Measurements from ENCODE around the gene HEXIM1. TPM values are rescaled to one million over a fixed set of nuclear protein-coding genes. Genes with fewer than 3 reads are reported as not detected.

The HEXIM1 gene
- total RNA-seq, 1 donor from 2014 or later = 8.6 TPM

DNA sequence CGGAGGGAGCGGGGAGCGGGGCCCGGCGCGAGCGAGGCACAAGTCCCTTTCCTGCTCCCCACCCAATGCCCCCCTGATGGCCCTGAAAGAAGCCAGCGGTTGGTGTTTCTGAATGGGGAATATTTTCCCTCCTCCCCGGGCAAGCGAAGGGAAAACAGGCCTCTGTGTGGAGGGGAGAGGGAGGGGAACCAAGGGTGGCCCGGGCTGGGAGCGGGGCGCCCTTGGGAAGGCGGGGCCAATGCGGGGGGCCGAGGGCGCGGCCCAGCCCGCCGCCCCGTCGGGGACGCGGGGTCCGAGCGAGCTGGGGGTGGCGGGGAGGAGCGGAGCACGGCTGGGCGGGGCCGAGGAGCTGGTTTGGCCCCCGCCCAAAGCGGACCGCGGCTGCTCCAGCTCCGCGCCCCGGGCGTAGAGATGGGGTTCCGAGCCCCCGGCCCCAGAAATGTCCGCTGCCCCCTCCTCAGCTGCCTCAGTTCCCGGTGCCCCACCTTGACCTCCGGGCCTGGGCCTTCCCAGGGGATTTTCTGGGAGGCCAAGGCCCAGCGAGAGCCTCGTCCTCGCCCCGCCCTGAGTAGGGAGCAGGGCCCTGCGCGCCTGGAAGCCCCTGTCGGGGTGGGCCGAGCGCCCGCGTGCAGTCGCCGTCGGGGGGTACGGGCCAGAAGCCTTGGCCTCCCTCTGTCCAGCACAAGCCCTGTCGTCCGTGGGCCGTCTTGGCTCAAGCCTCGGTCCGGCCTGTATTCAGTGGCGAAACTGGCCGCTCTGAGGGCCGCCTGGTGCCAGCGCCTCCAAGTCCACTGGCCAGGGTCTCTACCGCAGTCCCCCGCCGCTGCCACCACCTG, 3.9 kb upstream of the HEXIM1 start:
- no peak for DNase-seq (ENCODE audit: low spot score in 2 of 2)
- no peak for FAIRE-seq

- FAIRE-seq = no peak
- DNase-seq (ENCODE audit: low spot score in 2 of 2) = no peak
These were observed 3.3 kb upstream of the HEXIM1 start for GRCh38 chr17:45145035-45145389.

- FAIRE-seq (no peak), DNase-seq (ENCODE audit: low spot score in 2 of 2) (no peak)
These were observed 2.1 kb upstream of the HEXIM1 start for GRCh38 chr17:45146166-45146565.

GRCh38 chr17:45146592-45146889, 1.7 kb upstream of the HEXIM1 start:
- no peak for DNase-seq (ENCODE audit: low spot score in 2 of 2)
- FAIRE-seq = no peak

DNA sequence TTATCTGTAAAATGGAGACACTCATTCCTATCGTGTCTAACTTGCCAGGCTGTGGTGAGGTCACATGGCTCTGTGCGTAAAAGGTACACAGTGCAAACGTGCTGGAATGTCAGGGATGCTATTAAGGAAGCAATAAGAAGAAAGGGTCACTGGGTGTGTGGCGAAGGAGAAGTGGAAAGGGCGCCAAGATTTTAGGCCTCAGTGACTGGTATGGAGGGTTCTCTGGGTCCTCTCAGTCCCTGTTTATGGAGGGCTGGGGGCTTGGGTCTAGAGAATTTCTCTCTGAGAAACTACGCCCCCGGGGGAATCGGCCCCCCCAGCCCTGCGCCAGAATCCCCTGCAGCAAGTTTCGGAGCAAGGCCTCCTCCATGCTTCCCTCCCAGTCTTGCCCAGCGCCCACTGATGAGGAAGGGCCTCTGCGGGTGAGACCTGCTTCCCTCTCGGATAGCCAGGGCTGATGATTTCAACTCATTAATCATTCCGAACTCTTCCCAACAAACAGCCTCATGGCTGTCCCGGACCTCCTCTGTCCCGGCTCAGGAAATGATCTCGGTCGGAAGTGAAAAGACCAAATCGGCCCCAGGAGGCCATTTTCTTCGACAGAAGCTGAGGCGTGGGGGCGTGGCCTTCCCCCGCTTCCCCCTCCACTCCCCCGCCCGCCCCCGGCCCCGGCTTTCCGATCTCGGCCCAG, 1.2 kb upstream of the HEXIM1 start:
- FAIRE-seq (no peak), DNase-seq (ENCODE audit: low spot score in 2 of 2) (no peak)

- peak; percentile 71 to 81 for DNase-seq (ENCODE audit: low spot score in 2 of 2)
- no peak for FAIRE-seq
These were observed 593 bp upstream of the HEXIM1 start for GRCh38 chr17:45147581-45148182.

- no peak for FAIRE-seq
- DNase-seq (ENCODE audit: low spot score in 2 of 2) = peak; percentile 76 to 79
These were observed 878 bp downstream of the HEXIM1 start for GRCh38 chr17:45149037-45149668.

DNA sequence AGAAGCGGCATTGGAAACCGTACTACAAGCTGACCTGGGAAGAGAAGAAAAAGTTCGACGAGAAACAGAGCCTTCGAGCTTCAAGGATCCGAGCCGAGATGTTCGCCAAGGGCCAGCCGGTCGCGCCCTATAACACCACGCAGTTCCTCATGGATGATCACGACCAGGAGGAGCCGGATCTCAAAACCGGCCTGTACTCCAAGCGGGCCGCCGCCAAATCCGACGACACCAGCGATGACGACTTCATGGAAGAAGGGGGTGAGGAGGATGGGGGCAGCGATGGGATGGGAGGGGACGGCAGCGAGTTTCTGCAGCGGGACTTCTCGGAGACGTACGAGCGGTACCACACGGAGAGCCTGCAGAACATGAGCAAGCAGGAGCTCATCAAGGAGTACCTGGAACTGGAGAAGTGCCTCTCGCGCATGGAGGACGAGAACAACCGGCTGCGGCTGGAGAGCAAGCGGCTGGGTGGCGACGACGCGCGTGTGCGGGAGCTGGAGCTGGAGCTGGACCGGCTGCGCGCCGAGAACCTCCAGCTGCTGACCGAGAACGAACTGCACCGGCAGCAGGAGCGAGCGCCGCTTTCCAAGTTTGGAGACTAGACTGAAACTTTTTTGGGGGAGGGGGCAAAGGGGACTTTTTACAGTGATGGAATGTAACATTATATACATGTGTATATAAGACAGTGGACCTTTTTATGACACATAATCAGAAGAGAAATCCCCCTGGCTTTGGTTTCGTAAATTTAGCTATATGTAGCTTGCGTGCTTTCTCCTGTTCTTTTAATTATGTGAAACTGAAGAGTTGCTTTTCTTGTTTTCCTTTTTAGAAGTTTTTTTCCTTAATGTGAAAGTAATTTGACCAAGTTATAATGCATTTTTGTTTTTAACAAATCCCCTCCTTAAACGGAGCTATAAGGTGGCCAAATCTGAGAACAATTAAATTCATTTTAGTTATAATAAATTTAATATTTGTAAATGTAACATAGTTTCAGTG, 1.7 kb downstream of the HEXIM1 start:
- FAIRE-seq (no peak), DNase-seq (ENCODE audit: low spot score in 2 of 2) (no peak)

GRCh38 chr17:45150911-45151809, 2.9 kb downstream of the HEXIM1 start:
- DNase-seq (ENCODE audit: low spot score in 2 of 2) = no peak
- no peak for FAIRE-seq

- DNase-seq (ENCODE audit: low spot score in 2 of 2) = no peak
- FAIRE-seq = no peak
These were observed 6.8 kb downstream of the HEXIM1 start for GRCh38 chr17:45155029-45155428.

DNA sequence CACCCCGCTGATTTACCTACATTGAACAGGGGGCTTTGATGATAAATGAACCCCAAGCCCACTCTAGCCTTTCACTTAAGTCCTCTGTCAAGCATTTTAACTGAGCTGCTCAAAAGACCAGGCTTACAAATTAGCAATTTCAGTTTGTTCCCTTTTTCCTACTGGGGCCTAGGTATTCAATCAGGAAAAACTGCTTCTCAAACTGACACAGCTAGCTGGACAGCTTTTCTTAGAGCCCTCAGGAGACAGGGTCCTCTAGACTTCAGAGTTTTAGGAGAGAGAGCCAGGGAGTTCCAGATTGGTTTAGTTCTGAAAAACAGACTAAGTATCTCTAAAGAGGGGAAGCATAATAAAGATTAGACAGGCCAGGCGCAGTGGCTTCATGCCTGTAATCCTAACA, 7.2 kb downstream of the HEXIM1 start:
- DNase-seq (ENCODE audit: low spot score in 2 of 2) (no peak), FAIRE-seq (no peak)

DNA sequence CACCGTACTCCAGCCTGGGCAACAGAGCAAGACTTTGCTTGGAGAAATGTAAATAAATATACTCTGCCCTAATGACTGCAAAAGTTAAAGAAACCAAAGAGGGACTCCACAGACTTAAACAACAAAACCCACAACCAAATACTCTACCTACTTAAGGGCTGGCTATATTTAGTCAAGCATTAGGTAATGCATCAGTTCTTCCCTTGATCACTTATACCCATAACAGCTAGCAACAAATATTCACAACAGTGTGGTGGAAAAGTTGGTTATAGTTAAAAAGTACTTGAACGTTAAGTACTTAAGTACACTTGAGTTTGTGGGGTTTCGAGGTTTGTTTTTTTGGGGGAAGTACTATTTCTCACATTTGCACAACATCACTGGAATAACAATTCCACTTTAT, 8.0 kb downstream of the HEXIM1 start:
- DNase-seq (ENCODE audit: low spot score in 2 of 2) (no peak), FAIRE-seq (no peak)

DNA sequence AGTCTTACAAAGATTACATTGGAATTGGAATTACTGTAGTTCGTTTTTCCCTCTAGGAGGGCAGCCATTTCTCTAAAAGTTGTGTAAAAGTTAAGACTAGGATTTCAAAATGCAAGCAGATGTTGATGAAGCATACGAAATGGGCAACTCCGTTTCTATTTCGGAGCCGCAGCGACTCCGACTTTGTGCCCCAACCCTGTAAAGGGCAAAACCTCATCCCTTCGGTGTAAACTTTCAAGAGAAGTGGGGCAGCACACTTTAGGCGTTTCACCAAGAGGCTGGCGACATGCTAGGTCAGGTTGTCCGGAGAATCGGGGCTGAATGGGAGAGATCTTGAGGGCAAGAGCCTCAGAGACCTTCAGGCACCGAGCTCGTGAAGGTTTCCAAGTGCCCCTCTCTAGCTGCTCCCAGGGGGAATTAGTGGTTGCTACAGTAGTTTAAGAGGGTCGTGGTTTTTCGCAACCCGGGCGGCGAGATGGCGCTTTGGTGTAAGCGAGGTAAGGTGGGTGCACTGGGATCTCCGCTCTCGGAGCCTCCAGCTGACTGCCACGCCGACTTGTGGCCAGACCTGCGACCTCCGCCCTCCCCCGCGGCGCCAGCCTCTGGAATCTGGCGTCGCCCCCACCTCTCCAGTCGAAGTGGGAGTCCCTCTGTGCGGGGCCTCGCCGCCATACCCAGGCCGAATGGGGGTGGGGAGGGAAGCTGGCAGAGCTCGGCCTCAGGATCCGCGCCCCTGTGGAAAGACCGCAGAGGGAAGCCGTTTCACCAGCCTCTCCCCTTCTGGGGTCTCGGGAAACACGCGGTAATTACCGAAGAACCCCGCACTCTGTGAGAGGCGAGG, 12.4 kb downstream of the HEXIM1 start:
- peak in 1 of 2 donors; percentile 62 for DNase-seq (ENCODE audit: low spot score in 2 of 2)
- FAIRE-seq = no peak

DNA sequence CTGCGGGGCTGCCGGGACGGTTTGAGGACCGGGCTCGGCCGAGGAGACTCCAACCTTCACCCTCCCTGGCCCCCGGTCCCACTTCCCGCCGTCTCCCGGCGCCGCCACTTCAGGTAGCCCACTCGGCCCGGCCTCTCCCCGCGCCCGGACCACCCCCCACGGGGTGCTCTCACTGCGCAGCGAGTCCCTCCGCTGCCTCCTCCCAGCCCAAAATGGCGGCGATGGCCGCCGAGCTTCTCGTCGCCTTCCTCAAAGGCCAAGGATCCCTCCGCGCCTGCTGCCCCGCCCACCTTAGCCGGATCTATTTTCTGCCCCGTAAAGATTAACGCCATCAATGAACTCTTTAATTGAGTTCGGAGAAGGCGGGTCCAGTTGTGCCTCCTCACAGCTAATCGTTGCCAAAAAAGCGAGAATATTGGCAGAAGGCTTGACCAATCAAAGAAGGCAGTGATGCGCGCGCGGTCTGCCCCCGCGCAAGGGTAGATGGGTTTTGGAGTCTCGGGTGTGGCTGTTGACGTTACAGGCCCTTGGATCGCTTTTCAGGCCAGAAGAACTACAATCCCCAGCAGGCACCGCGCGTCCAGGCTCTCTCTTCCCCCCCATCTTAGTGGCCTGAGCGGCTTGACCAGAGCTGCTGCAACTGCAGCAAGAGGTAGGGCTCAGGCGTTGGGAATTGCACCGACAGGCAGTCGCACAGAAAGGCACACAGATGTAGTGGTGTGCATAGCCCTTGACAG, 13.2 kb downstream of the HEXIM1 start, which contains the start of gene HEXIM2:
Gene HEXIM2, plus strand, starts transcription at position 588 of the 737 bp plus-strand sequence. CDS start 919 bp downstream, outside the sequence.
- FAIRE-seq = peak; percentile 94

GRCh38 chr17:45162025-45162687, 13.9 kb downstream of the HEXIM1 start:
- FAIRE-seq = no peak

More for the DNA sequence above, 13.2 kb downstream of the HEXIM1 start, which contains the start of gene HEXIM2:
- peak; percentile 96 for DNase-seq (ENCODE audit: low spot score in 2 of 2)

DNA sequence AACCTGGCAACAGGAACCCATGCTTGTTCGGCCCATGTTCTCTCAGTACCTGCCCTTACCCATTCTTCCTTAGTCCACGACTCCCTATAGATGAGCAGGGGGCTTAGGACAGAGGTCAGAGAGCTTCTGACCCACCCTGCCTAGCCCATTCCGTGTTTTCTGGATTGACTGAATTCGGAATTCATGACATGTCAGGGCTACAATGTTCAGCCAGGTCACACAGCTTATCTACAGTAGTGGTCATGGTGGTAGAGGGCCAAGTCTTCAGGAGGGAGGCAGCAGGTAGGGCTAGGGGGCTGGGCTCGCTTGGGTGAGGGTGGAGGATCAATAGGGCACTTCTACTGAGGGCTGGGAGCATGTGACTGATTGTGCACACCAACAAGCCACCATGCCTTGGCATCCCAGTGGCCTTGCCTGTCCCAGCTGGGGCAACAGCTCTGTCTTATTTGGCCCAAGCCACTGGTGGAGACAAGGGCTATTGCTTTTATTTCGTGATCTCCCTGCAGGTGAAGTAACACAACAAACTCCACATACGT, 16.5 kb downstream of the HEXIM1 start:
- DNase-seq (ENCODE audit: low spot score in 2 of 2) (no peak), FAIRE-seq (no peak)

More at GRCh38 chr17:45162025-45162687, 13.9 kb downstream of the HEXIM1 start:
- no peak for DNase-seq (ENCODE audit: low spot score in 2 of 2)

Measured in frontal cortex (tissue), 4 donors.